ENCODE results near the gene SETD6. TPM values are rescaled to one million over a fixed set of nuclear protein-coding genes. Genes with fewer than 3 reads are reported as not detected.

SETD6 gene
- total and polyA plus RNA-seq, 3 donors from 2014 or later, result 21.6 to 77.5 (median 71.2) TPM

GRCh38 chr16:58510097-58510775 lies 5.1 kb upstream of the SETD6 start:
- Histone ChIP-seq H3K4me3 (no peak overlapping the region), H3K9me3 (no peaks in the 10 kb centered on the region), H3K36me3 (ENCODE audit: low read depth, missing control alignments) (no peaks in the 10 kb centered on the region), H3K27me3 (no peaks in the 10 kb centered on the region), H3K4me1 (peaks cover 4% of the 10 kb centered on the region), H3K27ac (no peak overlapping the region)
- intact Hi-C loops (cut with DNase I; ENCODE audit: low total_unique reads), result loop anchor here (10.0 kb wide), 1 partner anchor 125 kb away; no protein-coding TSS in a partner anchor
- no peak for TF ChIP-seq POLR2A (IDR thresholded peaks at IDR 0.05)
- no peak for TF ChIP-seq CTCF (IDR thresholded peaks at IDR 0.05)
- no peak for DNase-seq
- 82 to 85% methylated on average over 18 of the region's 18 CpGs for WGBS, 2 donors

- peaks cover 4% of the 10 kb centered on the region for H3K4me1 ChIP-seq
- H3K27me3 ChIP-seq, result no peaks in the 10 kb centered on the region
- H3K9me3 ChIP-seq, result no peaks in the 10 kb centered on the region
- no peak overlapping the region for H3K4me3 ChIP-seq
- DNase-seq, result no peak
- H3K27ac ChIP-seq, result no peak overlapping the region
- no peaks in the 10 kb centered on the region for H3K36me3 ChIP-seq (ENCODE audit: low read depth, missing control alignments)
- no peak for TF ChIP-seq CTCF (IDR thresholded peaks at IDR 0.05)
- no peak for TF ChIP-seq POLR2A (IDR thresholded peaks at IDR 0.05)
- 89 to 93% methylated on average over 18 to 30 of the region's 30 CpGs for WGBS, 2 donors
- intact Hi-C loops (cut with DNase I; ENCODE audit: low total_unique reads), result loop anchor here (10.0 kb wide), 1 partner anchor 124 kb away; no protein-coding TSS in a partner anchor
These were observed 4.3 kb upstream of the SETD6 start for GRCh38 chr16:58510776-58511628.

- no peaks in the 10 kb centered on the region for H3K36me3 ChIP-seq (ENCODE audit: low read depth, missing control alignments)
- H3K4me3 ChIP-seq, result no peak overlapping the region
- peak; percentile 91 for DNase-seq
- peak overlapping the region in 1 of 2 donors; percentile 10 for H3K27ac ChIP-seq
- H3K4me1 ChIP-seq, result peaks cover 4% of the 10 kb centered on the region
- H3K27me3 ChIP-seq, result no peaks in the 10 kb centered on the region
- no peaks in the 10 kb centered on the region for H3K9me3 ChIP-seq
- intact Hi-C loops (cut with DNase I; ENCODE audit: low total_unique reads), result loop anchor here (10.0 kb wide), 1 partner anchor 123 kb away; no protein-coding TSS in a partner anchor
- WGBS, 2 donors, result 59 to 69% methylated on average over 12 to 17 of the region's 17 CpGs
- TF ChIP-seq POLR2A (IDR thresholded peaks at IDR 0.05), result no peak
- TF ChIP-seq CTCF (IDR thresholded peaks at IDR 0.05), result peak; percentile 73 to 77 (median 74)
These were observed 3.1 kb upstream of the SETD6 start for GRCh38 chr16:58511933-58512815.

GRCh38 chr16:58513874-58514273 lies 1.4 kb upstream of the SETD6 start:
- no peak overlapping the region for H3K27ac ChIP-seq

More at GRCh38 chr16:58513874-58514273, 1.4 kb upstream of the SETD6 start:
- peaks cover 4% of the 10 kb centered on the region for H3K4me1 ChIP-seq
- H3K36me3 ChIP-seq (ENCODE audit: low read depth, missing control alignments), result no peaks in the 10 kb centered on the region
- H3K9me3 ChIP-seq, result no peaks in the 10 kb centered on the region
- H3K27me3 ChIP-seq, result no peaks in the 10 kb centered on the region
- intact Hi-C loops (cut with DNase I; ENCODE audit: low total_unique reads), result loop anchor here (10.0 kb wide), 1 partner anchor 121 kb away; no protein-coding TSS in a partner anchor
- no peak for DNase-seq
- TF ChIP-seq POLR2A (IDR thresholded peaks at IDR 0.05), result no peak
- no peak for TF ChIP-seq CTCF (IDR thresholded peaks at IDR 0.05)
- WGBS, 2 donors, result 84 to 87% methylated on average over 3 of the region's 3 CpGs
- H3K4me3 ChIP-seq, result no peak overlapping the region

Data from testis (tissue), 3 donors.